Measurements from ENCODE around the gene DPYSL4.

DPYSL4 gene

DNA sequence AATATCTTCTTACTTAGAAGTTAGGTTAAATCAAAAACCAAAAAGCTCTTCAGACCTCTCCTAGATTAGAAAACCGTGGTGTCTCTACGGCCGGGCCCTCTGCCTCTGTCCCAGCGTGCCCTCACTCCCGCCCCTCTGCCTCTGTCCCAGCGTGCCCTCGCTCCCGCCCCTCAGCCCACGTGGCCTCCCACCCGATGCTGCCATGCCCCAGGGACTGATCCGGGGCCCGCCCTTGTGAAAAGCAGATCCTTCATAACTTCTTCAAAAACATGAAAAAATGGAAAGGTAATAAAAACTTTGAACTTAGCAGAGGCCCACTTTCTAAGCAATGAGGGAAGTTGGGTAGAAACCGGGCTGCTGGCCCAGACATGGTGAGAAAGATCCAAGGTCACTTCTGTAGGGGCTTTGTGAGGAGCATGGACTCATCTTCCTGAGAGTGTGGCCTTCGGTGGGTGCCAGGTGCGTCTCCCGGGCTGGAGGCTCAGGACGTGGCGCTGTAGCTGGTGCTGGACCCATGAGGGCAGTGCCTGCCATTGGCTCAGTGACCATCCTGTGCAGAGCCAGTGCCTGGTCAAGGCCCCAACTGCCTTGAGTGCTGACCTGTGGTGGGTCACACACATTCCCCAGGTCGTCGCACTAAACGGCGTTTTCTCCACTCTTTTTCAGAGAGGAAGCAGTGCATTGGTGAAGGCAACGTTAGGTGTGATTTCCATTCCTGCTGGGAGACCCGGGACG lies 4.9 kb upstream of the DPYSL4 start:
- TF ChIP-seq, protein P1, sequence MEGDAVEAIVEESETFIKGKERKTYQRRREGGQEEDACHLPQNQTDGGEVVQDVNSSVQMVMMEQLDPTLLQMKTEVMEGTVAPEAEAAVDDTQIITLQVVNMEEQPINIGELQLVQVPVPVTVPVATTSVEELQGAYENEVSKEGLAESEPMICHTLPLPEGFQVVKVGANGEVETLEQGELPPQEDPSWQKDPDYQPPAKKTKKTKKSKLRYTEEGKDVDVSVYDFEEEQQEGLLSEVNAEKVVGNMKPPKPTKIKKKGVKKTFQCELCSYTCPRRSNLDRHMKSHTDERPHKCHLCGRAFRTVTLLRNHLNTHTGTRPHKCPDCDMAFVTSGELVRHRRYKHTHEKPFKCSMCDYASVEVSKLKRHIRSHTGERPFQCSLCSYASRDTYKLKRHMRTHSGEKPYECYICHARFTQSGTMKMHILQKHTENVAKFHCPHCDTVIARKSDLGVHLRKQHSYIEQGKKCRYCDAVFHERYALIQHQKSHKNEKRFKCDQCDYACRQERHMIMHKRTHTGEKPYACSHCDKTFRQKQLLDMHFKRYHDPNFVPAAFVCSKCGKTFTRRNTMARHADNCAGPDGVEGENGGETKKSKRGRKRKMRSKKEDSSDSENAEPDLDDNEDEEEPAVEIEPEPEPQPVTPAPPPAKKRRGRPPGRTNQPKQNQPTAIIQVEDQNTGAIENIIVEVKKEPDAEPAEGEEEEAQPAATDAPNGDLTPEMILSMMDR (IDR thresholded peaks at IDR 0.05; ENCODE audit: control insufficient read depth, extremely low read depth, insufficient read depth), result no peak
- no peak for DNase-seq (ENCODE audit: low read depth)
- H3K4me3 ChIP-seq (ENCODE audit: low read depth, low read length), result no peak overlapping the region

DNA sequence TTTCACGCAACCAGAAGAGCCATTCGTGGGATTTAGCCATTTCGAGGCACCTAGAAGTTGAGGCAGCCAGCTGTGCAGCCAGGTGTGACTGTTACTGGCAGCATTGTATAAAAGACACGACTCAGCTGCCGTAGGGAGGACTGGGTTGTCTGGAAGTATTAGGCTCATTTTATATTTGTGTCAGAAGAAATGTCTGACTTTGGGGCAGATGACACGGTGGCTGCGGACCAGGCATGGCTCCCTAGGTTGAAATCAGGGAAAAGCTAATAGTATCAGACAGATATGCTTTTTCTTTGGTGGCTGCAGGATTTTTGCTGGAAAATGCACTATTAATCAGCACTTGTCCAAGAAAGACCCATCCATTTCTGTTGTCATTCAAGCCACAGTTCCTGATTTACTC lies 4.2 kb upstream of the DPYSL4 start:
- no peak overlapping the region for H3K4me3 ChIP-seq (ENCODE audit: low read depth, low read length)
- DNase-seq (ENCODE audit: low read depth), result no peak
- TF ChIP-seq, protein P1 (IDR thresholded peaks at IDR 0.05; ENCODE audit: control insufficient read depth, extremely low read depth, insufficient read depth), result no peak

DNA sequence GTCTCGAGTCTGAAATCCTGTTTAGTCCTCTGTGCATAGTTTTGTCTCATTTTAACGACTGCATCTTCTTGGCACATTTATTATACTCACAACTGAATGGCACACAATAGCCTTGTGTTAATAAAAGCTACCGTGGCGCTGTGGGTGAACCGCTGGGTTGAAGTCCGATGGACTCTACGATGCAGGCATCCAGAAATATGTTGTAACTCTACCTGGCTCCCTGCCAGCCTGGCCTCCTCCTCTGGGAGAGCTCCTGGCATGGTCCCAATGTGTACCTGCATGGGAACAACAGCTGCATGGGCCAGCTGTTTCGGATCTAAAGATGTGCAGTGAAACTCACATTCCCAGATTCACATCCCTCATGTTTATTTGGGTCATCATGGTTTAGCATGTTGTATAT lies 3.7 kb upstream of the DPYSL4 start:
- no peak overlapping the region for H3K4me3 ChIP-seq (ENCODE audit: low read depth, low read length)
- TF ChIP-seq, protein P1 (IDR thresholded peaks at IDR 0.05; ENCODE audit: control insufficient read depth, extremely low read depth, insufficient read depth), result no peak
- no peak for DNase-seq (ENCODE audit: low read depth)

DNA sequence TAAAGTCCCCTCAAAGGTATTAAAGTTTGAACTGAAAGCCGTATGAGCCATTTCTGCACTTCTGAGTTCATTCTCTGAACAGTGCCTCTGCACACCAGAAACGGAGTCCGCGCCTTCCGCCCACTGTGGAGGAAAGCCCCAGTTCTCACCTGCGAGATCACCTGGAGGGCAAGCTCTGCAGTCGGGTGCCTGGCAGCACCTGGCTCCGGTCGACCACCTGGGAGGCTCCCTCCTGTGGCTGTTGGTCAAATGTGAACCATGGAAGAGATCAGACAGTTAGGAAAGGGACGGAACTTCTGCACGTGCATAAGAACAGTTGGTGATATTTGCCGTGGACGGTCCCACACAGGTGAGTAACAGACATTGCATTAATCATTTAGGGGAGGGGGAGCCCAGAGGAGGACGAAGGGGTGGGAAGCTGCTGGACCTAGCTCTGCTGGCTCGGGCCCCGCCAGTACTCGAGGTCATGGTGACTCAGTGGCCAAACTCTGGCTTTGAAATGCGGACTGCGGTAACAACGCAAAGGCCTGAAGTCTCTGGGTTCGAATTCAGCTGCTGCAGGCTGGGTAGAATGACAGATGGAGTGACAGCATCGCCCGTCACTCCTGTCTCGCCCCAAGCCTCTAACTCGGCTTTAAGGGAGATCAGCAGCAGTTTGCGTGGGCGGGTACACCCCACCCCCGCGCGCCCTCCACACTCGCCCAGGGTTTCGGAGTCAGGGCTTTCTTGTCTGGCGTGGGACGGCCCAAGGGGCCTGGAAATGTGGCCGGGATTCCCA lies 1.7 kb upstream of the DPYSL4 start:
- DNase-seq (ENCODE audit: low read depth), result no peak
- H3K4me3 ChIP-seq (ENCODE audit: low read depth, low read length), result no peak overlapping the region
- TF ChIP-seq, protein P1 (IDR thresholded peaks at IDR 0.05; ENCODE audit: control insufficient read depth, extremely low read depth, insufficient read depth), result no peak

DNA sequence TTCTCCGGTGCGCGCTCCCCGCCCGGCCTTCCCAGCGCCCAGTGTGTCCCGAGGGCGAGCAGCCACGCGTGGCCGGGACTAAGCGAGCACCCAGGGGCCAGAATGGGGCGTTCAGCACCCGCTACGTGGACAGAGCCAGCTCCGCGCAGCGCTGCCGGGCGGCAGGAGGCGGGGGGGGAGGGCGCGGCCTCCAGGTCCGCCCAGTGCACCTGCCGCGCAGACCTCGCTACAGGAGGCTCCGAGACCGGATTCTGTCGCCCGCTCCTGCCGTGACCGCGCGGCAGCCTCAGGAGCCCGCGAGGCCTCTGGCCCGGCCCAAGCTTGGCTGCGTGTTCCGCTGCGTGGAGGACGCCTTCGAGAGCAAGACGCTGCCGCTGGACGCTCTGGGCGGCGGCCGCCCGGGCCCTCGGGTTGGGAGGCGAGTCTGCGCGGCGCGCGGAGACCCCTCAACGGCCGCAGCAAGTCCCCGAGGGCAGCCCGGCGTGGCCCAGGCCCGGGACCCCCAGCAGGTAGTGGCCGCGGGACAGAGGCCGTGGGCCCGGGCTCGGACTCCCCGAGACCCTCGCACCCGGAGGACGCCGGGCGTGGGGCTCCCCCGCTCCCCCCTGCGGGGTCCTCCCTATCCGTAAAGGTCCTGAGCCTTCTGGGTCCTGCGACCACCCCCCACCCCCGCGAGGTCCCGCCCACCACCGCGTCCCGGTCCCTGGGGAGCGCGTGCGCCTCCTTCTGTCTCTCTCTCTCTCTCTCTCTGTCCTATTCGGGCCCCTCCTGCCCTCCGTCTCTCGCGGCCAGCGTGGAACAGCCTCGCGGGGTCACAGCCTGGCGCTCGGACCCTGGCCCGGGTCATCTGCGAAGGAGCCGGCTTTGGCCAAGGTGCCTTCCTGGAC lies 904 bp upstream of the DPYSL4 start:
- TF ChIP-seq, protein P1 (IDR thresholded peaks at IDR 0.05; ENCODE audit: control insufficient read depth, extremely low read depth, insufficient read depth), result no peak
- peak overlapping the region; percentile 46 for H3K4me3 ChIP-seq (ENCODE audit: low read depth, low read length)
- DNase-seq (ENCODE audit: low read depth), result no peak

DNA sequence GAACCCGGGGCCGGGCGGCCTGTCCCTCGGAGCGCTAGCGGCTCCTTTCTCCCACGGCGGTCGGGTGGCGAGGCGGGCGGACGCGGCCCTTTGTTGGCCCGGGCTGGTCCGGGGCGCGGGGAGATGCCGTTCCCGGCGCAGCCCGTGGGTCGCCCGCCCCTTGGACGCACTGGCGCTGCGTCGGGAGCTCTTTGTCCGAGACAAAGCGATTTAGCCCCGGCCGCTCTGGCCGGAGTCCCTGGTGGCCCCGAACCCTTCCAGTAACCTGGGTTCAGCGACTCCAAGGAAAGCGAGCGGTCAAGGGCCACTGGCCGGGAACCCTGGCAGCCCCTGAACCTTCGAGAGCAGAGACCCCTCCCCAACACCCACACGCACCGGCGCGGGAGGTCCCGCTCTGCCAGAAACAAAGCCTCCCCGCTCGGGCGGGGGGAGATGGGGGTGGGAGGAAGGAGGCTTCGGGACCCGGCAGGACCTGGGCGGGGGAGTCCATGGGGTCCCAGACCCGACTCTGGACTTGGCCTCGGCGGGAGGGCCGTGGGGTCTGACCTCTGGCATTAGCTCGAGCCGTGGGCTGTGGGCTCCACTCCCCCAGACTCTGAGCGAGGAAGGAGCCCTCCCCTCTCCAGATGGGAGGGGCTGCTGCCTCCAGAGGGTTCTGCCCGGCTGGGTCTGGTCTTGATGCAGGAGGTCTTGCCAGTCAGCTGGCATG lies 836 bp downstream of the DPYSL4 start:
- H3K4me3 ChIP-seq (ENCODE audit: low read depth, low read length), result peak overlapping the region; percentile 57
- TF ChIP-seq, protein P1 (IDR thresholded peaks at IDR 0.05; ENCODE audit: control insufficient read depth, extremely low read depth, insufficient read depth), result no peak
- DNase-seq (ENCODE audit: low read depth), result no peak

Measured in LNCaP clone FGC (cell line).